Measurements from ENCODE around the gene MED22.

Gene MED22

DNA sequence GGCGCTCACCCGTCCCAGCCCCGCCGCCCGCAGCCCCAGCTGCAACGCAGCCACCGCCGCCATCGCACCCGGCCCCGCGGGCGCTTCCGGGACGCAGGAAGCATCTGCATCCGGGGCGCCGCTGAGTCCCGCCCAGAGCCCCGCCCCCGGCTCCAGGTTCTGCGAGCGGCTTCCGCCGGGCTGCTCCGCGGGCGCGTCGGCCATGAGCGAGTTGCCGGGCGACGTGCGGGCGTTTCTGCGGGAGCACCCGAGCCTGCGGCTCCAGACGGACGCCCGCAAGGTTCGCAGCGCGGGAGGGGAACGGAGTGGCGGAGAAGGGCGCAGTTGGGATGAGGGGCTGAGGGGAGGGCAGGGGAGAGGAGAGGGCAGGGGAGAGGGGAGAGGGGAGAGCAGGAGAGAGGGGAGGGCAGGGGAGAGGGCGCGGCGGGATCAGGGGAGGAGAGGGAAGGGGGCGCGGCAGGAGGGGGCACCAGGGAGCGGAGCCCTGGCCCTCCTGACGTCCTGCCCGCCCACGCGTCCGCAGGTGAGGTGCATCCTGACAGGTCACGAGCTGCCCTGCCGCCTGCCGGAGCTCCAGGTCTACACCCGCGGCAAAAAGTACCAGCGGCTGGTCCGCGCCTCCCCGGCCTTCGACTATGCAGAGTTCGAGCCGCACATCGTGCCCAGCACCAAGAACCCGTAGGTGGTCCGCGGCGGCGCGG is 8.6 kb upstream of the MED22 start, which contains the start of the genes SURF1 and SURF2:
TSS of gene SURF1 (minus strand) at position 97 of the 701 bp plus-strand sequence. CDS start at position 63, 34 bp downstream.
TSS of gene SURF2 (plus strand) at position 160 of the 701 bp plus-strand sequence. CDS start at position 203, 43 bp downstream.
- peak; percentile 76 to 89 (median 84) for DNase-seq (ENCODE audit: low read depth in 2 of 3, low spot score in 1 of 3)

DNA sequence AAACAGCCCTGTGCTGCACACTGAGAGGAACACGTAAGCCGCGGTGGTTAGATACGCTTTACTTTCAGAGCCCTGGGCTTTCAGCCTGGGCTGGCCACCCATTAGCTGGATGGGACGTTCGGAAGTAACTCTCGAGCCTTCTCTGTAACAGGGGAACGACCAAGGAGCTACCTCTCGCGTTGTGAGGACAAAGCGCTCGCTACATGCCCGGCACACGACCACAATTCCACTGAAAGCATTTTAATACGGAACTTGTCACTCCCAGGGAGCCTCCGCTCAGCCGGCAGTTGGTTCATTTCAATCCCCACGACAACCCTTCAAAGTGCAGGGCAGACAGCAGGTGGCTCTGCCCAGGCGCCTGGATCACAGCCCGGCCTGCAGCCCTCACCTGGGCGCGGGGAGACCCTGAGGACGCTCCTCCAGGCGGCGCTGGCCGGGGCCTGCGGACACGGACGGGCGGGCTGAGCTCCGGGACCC is 8.0 kb upstream of the MED22 start:
- DNase-seq (ENCODE audit: low read depth in 2 of 3, low spot score in 1 of 3): no peak

DNA sequence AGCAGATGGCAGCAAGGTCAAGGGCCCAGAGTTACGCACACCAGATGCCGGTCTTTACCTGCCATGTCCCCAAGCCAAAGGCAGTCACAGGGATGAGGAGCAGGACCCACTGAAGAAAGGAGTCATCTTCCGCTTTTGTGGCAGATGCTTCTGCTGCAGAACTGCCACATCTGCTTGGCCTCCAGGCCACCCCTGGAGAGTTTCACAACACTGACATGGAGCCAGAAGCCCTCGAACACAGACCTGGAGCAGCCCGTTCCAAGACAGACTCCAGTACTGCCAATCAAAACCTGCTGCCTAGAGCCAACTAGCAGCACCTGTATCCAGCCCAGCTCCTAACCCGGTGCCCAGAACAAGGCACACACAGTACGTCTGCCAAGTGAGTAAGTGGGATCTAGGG is 6.8 kb upstream of the MED22 start:
- DNase-seq (ENCODE audit: low read depth in 2 of 3, low spot score in 1 of 3): no peak

DNA sequence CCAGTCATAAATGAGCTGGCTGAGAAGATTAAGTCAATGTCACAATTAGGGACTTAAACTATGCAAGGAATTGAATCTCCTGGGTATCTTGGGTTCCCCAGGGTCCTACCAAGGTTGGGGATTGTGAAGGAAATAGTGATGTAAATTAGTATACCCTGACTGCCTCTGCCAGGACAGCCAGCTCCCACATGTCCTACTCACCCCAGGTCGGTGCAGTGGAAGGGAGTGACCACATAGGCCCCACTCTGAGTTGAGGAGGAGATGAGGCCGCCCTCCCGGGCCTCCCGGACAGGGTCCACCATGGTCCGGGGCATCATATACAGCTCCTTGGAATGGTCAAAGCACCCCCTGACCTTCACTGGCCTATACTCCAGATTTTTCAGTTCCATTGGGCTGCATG is 5.6 kb upstream of the MED22 start:
- DNase-seq (ENCODE audit: low read depth in 2 of 3, low spot score in 1 of 3): no peak

DNA sequence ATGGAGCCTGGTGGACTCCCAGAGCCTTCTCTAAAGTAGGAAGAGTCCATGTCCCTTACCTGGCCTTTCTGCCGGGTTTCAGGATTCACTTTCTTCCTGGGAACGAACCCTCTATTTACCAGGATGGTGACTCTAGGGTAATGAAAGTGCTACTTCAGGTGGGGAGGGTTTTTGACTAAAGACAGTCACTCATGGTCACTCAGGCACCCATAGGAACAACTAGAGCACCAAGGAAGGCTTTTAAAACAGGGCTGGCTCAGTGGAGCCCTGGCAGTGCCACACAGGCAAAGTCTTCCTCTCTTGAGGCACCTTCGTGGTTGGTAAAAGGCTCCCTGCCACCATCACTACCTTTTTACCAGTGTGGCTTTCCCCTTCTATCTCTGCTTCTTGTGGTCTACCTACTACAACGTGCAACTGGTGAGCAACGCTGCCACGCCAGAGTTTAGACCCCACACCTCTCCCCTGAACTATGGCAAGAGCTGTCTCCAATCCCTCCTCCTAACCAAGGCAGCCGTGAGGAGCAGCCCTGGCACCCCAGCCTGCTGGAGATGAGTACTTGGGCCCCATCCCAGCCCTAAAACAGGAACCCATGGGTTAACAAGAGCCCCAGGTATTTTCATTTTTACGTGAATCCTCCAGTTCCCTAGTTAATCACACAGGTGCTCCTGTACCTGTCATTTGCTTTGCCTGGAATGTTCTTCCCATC is 4.9 kb upstream of the MED22 start:
- no peak for DNase-seq (ENCODE audit: low read depth in 2 of 3, low spot score in 1 of 3)

DNA sequence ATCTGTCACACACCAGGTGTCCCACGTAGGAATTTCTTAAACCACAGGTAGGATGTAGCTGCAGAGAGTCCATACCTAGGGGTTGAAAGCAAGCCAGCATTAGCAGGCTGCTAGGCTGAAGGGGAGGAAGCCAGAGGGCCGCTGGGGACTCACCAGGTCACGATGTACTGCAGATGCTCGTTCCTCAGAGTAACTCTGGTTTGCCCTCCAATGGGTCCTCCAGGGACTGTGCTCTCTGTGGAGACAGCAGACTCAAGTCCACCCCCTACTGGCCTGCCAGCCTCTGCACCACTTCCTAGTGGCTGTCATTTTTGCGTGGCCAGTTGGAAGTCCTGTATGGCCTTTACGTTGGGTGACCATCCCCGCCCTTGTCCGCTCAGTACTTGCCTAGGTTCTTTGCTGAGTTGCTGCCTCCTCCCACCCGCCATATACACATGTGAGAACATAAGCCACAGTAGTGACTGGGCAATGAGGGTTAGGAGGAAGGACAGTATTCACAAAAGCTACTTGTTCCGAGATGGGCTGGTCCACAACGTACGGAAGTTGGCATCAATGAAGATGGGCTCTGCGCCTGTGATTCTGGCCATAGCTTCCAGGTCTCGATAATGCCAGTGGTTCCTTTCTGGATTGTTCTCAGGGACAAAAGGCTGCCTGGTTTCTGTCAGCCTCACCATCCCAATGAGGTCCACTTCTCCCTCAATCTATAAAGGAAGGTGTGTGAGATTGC is 4.1 kb upstream of the MED22 start:
- DNase-seq (ENCODE audit: low read depth in 2 of 3, low spot score in 1 of 3): peak in 1 of 3 donors; percentile 46

DNA sequence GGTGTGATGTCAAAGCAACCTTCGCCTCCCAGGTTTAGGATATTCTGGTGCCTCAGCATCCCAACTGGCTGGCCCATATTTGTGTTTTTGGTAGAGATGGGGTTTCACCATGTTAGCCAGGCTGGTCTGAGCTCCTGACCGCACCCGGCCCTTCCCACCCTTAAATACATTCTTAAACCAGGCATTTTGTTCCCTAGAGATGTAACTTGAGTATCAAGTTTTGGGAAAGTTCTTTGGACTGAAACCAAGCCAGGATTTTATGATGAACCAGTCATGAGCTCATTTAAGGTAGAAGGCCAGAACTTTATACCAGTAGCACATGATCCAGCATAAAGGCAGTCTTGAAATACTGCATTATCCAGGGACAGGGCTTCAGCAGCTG is 3.6 kb upstream of the MED22 start:
- no peak for DNase-seq (ENCODE audit: low read depth in 2 of 3, low spot score in 1 of 3)

DNA sequence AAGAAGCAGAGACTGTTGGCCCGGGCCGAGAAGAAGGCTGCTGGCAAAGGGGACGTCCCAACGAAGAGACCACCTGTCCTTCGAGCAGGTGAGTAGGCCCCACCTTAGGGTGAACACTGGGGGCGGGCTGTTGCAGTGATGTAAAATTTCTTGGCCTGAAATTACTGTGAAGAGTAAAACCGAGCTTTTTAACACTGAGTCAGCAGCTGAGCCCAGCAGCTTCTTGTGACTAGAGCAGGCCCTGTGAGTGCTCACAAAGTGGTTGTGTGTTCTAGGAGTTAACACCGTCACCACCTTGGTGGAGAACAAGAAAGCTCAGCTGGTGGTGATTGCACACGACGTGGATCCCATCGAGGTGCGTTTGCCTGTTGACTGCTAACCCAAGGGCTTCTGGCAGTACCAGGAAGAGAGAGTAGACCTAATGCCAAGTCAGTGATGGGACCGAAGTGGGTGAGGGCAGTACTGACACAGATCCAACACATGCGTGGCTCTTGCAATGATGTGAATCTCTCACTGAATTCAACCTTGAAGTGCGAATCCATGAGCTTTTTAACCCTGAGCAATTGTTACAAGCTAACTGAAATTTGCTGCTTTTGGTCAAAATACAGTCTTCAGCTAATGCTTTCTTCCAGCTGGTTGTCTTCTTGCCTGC is 2.2 kb upstream of the MED22 start:
- DNase-seq (ENCODE audit: low read depth in 2 of 3, low spot score in 1 of 3): no peak

DNA sequence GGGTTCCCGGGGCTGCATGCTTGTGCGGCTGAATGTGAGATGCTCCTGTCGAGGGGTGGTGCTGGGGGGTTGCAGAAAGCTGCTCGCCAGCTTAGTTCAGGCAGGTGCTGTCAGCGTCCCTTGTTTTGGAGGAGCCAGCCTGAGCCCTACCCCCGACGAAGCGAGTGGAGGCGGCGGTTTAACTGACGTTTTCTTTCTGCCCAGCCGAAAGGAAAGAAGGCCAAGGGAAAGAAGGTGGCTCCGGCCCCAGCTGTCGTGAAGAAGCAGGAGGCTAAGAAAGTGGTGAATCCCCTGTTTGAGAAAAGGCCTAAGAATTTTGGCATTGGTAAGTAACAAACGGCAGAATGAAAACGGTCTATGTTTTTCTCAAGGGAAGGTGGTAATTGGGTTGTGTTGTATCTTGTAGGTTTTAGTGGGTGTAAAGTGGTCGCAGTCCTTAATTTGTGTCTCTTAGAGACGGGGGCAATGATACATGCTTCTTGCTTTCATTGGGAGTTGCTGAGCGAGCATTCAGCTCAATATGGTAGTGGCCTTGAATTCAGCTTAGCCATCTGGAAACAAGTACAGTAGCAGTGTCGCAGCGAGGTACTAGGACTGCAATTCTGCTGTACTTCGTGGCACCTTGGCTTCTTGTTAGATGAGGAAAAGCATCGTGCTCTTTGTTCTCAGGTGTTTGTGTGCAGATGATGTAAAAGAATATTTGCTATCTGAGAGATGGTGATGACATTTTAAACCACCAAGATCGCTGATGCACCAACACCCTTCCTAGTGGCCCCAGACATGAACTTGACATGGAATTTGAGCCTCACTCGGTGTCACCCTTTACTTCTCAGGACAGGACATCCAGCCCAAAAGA is 1.0 kb upstream of the MED22 start:
- DNase-seq (ENCODE audit: low read depth in 2 of 3, low spot score in 1 of 3): no peak

DNA sequence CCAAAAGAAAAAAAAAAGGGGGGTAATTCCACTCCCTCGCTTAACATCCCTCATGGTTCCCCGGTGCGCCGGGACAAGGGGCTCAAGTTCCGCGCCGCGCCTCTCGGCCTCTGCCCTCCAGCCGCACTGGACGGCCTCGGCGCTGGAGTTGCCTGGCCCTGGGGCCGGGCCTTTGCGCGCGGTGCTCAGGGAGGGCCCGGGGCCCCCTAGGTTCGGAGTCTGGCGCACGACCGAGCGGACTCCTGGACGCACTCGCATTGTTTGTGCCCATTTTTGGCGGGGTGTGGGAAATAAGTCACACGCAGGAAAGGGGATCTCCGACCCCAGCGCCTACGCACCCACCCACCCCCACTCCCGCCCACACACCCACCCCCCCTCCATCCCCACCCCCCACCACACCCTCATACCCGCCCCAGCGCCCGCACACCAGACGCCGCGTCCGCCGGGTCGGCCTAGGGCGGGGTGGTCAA is 381 bp downstream of the MED22 start:
- DNase-seq (ENCODE audit: low read depth in 2 of 3, low spot score in 1 of 3): no peak

DNA sequence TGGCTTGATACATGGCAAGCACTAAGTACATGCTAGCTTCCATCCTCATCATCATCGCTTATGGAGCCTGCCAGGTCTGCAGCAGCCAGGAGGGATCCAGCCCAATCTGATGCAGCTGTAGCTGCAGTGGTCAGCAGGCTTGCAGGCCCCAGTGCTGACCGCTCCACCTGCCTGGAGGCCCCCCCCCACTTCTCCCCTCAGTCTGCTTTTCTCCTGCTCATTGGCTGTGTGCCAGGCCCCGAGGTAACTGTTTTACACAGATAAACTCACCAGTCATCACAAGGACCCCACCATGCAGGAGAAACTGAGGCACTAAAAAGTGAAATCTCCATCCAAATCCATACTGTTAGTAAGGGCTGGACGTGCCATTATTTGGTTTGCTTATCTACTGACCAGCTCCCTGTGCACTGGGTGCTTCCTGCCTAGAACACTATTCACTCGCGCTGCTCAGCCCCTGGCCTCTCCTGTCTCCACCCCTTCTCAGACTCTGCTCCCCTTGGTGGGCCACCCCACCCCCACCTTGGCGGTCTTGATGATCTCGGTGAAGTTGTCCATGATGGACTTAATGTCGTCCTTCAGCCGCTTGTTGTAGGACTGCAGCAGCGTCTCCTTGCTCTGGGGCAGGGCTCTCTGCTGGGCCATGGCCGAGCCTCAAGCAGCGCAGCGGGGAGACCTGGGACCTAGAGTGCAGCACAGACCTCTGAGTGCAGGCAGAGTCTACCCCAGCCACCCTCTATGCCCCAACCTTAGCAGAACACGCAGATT is 1.7 kb downstream of the MED22 start:
- DNase-seq (ENCODE audit: low read depth in 2 of 3, low spot score in 1 of 3): no peak

DNA sequence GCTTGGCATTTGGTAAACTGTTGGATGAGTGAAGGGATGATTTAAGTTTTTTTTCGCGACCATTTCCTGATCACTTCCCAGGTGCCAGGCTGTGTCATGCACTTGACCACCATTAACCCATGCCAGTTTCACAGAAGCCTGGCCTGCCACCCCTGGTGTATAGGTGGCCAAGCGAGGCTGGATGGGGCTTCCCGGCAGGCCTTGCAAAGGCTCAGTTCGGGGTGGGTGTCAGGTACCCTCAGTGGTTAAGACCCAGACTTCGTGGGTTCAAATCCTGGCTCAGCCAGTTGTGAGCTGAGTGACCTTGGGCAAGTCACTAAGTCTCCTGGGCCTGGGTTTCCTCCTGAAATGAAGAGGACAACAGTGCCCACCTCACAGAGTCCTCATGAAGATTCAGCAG is 2.3 kb downstream of the MED22 start:
- no peak for DNase-seq (ENCODE audit: low read depth in 2 of 3, low spot score in 1 of 3)

DNA sequence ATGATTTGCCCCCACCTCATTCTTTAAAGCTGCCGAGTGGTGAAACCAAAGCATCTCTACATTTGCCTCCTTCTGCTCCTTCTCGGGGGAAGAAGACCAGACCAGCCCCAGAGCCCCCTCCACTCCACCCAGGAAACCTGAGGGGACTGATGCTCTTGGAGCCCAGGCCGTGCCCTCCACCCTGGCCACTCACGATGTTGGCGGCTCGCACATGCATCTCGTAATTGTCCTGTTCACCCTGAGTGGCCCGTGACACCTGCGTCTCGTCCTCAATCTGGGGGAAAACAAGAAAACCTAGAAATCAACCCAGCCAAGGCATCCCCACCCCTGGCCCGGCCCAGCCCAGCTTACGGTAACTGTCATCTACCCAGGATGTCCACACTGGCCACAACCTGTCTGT is 3.0 kb downstream of the MED22 start:
- DNase-seq (ENCODE audit: low read depth in 2 of 3, low spot score in 1 of 3): no peak

DNA sequence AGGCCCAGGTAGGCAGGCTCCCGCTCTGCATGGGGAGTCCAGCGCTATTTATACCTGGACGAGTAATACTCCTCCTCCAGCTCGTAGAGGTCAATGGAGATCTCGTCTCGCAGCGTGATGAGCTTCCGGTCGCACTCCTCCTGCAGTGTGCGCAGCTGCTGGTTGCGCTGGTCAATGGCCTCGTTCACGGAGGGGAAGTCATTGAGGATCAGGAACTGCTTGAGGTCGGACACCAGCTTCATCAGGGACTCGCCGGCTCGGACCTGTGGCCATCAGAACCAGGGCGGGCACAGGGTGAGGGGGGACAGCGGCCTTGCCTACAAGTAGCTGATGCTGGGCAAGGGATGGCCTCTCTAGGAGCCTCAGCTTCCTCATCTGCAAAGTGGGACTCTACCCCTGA is 3.9 kb downstream of the MED22 start:
- no peak for DNase-seq (ENCODE audit: low read depth in 2 of 3, low spot score in 1 of 3)

DNA sequence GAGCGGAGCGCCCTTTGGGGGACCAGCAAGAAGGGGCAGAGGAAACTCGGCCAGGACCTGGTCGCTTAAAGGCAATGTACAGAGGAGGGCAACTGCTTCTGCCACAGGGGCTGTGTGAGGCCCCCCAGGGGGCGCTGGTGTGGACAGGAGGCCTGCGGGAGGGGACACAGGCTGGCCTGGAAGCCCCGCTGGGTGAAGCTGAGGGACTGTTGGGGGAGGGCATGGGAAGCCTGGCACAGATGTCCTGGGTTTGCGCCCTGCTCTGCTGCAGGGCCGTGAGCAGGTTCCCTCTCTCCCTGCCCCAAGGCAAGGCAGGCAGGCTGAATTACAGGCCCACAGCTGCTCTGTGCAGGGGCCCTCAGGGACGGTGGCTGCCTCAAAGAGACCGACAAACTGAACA is 5.4 kb downstream of the MED22 start:
- DNase-seq (ENCODE audit: low read depth in 2 of 3, low spot score in 1 of 3): no peak

DNA sequence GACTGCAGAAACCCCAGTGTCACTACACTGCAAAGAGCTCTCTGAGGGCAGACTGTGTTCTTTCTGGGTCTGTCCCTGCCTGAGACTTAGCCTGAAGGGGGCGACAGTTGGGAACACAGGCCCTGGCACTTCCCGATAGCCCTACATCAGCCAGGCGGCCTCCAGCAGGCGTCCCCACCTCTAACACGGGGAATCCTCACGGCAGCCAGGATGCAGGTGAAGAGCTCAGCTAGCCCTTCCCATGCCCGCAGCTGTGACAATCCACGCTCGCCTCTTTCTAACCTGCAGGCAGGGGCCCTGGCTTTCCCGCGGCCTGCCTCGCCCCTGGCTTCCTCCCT is 5.9 kb downstream of the MED22 start:
- no peak for DNase-seq (ENCODE audit: low read depth in 2 of 3, low spot score in 1 of 3)

DNA sequence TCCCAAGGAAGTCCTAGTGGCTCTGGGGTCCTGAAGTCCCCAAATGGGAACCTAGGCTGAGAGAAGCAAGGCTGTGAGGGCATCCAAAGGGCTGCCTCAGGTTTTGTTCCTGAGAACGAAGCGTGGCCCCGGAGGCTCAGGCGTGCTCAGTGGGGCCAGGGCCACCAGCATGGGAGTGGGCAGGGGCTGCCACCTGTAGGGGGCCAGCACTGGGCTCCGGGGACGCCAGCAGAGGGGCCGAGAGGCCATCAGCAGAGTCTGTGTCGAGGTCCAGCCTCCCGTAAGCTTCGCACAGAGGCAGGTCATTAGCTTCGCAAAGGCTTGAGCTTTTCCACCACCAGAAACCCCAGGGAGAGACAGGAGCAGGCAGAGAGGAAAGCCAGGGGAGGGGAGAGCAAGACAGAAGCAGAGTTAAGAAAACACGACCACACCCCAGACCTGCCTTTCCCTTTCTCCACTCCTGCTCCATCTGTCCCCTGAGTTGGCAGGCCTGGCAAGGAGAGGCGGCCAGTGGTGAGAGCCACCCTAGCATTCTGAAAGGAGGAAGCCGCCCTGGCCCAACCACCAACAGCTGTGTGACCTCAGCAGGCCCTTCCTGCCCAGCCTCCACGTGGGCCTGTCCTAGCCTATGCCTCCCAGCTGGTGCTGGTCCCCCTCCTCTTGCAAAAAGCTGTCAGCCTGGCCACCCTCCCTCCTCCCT is 6.4 kb downstream of the MED22 start:
- no peak for DNase-seq (ENCODE audit: low read depth in 2 of 3, low spot score in 1 of 3)

DNA sequence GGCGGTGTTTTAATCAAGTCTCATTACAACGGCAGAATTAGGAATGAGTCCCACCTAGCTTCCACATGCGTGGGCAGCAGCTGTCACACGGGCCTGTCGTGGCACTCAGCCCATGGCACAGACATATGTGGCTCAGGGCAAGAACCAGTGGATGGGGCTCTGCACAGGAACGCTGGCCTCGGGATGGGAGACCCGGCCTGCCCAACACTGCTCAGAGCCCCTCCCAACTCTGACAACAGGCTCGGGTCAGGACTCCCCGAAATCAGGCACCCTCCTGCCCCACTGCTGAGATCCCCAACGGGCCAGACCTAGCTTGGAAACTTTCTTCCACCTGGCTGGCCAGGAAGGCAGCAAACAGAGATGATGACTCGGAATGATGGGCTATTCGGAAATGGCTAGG is 7.0 kb downstream of the MED22 start:
- no peak for DNase-seq (ENCODE audit: low read depth in 2 of 3, low spot score in 1 of 3)

DNA sequence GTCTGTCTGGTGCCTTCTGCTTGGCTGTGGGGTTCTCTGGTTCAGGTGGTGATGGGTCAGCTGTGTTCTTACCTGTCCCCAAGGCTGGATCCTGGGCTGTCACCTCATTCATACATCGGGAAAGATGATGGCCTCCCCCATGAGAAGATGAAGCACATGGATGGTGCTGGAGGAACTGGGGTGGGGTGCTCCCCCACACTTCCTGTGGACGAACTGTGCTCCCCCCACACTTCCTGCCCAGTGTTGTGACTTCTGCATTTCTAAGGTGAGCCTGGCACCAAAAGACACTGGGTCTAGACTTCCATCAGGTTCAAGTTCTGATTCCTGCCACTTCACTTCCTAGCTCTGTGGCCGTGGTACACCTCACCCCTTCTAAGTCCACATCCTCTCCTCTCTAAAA is 7.7 kb downstream of the MED22 start:
- DNase-seq (ENCODE audit: low read depth in 2 of 3, low spot score in 1 of 3): no peak
